ENCODE results near the gene ALOXE3.

Gene ALOXE3

DNA sequence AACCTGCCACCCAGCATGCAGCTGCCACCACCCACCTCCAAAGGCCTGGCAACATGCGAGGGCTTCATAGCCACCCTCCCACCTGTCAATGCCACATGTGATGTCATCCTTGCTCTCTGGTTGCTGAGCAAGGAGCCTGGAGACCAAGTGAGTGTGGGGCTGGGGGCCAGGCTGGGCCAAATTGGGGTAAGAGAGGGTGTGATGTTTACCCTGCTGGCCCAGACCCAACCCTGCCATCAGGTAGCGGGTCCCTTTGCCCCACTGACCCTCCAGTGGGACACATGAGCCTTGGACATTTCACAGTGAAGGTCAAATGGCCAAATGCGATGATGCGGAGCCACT lies 70.6 kb downstream of the ALOXE3 start:
- H3K9me2 ChIP-seq (ENCODE audit: low read depth, low read length) = no peaks in the 10 kb centered on the region
- no peaks in the 10 kb centered on the region for H3K4me1 ChIP-seq (ENCODE audit: insufficient read depth, low read length, severe bottlenecking)
- no peak overlapping the region for H3K27ac ChIP-seq (ENCODE audit: low read depth, low read length, poor library complexity, severe bottlenecking)
- H3K4me2 ChIP-seq (ENCODE audit: low read length) = no peak overlapping the region
- H3K27me3 ChIP-seq (ENCODE audit: insufficient read depth, low read length) = peaks cover 13% of the 10 kb centered on the region; the same call in 1 of the 2 replicates
- H3K9me3 ChIP-seq (ENCODE audit: low read length) = no peaks in the 10 kb centered on the region
- H4K20me1 ChIP-seq (ENCODE audit: insufficient read depth, low read length) = no peaks in the 10 kb centered on the region
- no peaks in the 10 kb centered on the region for H3K79me2 ChIP-seq (ENCODE audit: insufficient read depth, low read length)
- no peak overlapping the region for H3K9ac ChIP-seq (ENCODE audit: low read length)
- no peaks in the 10 kb centered on the region for H3F3A ChIP-seq (ENCODE audit: insufficient read depth, low read length)
- H3K36me3 ChIP-seq (ENCODE audit: insufficient read depth, low read length) = no peaks in the 10 kb centered on the region
- no peak overlapping the region for H2AFZ ChIP-seq (ENCODE audit: low read length)
- no peak overlapping the region for H3K4me3 ChIP-seq (ENCODE audit: low read depth, low read length, poor library complexity, severe bottlenecking)
- TF ChIP-seq EZH2 (IDR thresholded peaks at IDR 0.05; ENCODE audit: borderline replicate concordance, low read length) = no peak
- TF ChIP-seq, protein P1, sequence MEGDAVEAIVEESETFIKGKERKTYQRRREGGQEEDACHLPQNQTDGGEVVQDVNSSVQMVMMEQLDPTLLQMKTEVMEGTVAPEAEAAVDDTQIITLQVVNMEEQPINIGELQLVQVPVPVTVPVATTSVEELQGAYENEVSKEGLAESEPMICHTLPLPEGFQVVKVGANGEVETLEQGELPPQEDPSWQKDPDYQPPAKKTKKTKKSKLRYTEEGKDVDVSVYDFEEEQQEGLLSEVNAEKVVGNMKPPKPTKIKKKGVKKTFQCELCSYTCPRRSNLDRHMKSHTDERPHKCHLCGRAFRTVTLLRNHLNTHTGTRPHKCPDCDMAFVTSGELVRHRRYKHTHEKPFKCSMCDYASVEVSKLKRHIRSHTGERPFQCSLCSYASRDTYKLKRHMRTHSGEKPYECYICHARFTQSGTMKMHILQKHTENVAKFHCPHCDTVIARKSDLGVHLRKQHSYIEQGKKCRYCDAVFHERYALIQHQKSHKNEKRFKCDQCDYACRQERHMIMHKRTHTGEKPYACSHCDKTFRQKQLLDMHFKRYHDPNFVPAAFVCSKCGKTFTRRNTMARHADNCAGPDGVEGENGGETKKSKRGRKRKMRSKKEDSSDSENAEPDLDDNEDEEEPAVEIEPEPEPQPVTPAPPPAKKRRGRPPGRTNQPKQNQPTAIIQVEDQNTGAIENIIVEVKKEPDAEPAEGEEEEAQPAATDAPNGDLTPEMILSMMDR (IDR thresholded peaks at IDR 0.05; ENCODE audit: low read length) = no peak

DNA sequence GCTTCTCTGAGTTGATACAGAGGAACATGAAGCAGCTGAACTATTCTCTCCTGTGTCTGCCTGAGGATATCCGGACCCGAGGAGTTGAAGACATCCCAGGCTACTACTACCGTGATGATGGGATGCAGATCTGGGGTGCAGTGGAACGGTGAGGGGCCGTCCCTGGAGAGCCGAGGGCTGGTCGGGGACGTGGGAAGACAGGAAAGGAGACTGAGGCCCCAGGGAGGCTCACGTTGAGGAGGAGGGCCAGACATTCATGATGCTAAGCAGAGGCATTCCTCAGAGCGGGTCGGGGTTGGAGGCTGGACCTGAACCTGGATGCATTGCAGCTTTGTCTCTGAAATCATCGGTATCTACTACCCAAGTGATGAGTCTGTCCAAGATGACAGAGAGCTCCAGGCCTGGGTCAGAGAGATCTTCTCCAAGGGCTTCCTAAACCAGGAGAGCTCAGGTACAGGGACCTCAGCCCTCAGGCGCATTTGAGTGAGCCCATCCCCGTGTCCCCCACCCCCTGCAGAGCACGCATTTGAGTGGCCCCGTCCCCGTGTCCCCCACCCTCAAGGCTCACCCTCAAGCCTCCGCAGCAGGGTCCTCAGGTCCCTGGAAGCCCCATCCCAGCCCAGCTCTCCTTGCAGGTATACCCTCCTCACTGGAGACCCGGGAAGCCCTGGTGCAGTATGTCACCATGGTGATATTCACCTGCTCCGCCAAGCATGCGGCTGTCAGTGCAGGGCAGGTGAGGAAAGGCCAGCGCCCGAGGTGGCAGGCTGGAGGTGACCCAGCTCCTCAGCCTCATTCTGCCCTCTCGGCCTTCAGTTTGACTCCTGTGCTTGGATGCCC lies 71.2 kb downstream of the ALOXE3 start:
- H3K9me3 ChIP-seq (ENCODE audit: low read length) = no peaks in the 10 kb centered on the region
- no peak overlapping the region for H3K4me2 ChIP-seq (ENCODE audit: low read length)
- H2AFZ ChIP-seq (ENCODE audit: low read length) = no peak overlapping the region
- H3F3A ChIP-seq (ENCODE audit: insufficient read depth, low read length) = no peaks in the 10 kb centered on the region
- no peaks in the 10 kb centered on the region for H3K36me3 ChIP-seq (ENCODE audit: insufficient read depth, low read length)
- no peaks in the 10 kb centered on the region for H3K9me2 ChIP-seq (ENCODE audit: low read depth, low read length)
- no peak overlapping the region for H3K9ac ChIP-seq (ENCODE audit: low read length)
- H3K27me3 ChIP-seq (ENCODE audit: insufficient read depth, low read length) = peaks cover 13% of the 10 kb centered on the region; the same call in 1 of the 2 replicates
- H4K20me1 ChIP-seq (ENCODE audit: insufficient read depth, low read length) = no peaks in the 10 kb centered on the region
- H3K79me2 ChIP-seq (ENCODE audit: insufficient read depth, low read length) = no peaks in the 10 kb centered on the region
- TF ChIP-seq EZH2 (IDR thresholded peaks at IDR 0.05; ENCODE audit: borderline replicate concordance, low read length) = no peak
- TF ChIP-seq, protein P1 (IDR thresholded peaks at IDR 0.05; ENCODE audit: low read length) = no peak
- H3K27ac ChIP-seq (ENCODE audit: low read depth, low read length, poor library complexity, severe bottlenecking) = no peak overlapping the region
- H3K4me3 ChIP-seq (ENCODE audit: low read depth, low read length, poor library complexity, severe bottlenecking) = no peak overlapping the region
- H3K4me1 ChIP-seq (ENCODE audit: insufficient read depth, low read length, severe bottlenecking) = no peaks in the 10 kb centered on the region

DNA sequence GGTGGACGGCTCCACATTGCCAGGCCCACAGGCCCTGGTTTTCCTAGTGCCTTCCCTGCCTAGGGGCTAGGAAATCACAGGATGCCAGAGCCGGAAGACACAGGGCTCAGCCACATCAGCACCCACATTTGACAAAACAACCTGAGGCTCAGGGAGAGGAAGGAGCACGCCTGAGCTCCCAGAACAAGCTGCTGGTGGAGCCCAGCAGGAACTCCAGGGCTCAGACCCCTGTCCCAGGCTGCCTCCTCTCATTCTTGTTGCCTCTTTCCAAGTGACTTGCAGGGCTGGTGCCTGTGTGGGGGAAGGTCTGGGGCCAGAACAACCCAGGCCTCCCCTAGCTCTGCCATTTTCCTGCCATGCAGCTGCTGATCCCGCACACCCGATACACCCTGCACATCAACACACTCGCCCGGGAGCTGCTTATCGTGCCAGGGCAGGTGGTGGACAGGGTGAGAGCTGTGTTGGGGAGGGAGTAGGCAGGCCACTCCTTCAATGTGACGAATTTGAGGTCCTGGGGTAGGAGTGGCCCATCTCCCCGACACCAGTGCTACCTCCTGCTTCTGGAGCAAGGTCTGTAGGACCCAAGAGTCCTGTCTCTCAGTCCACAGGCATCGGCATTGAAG lies 71.9 kb downstream of the ALOXE3 start:
- Histone ChIP-seq H3K9me3 (ENCODE audit: low read length) (no peaks in the 10 kb centered on the region), H3K27ac (ENCODE audit: low read depth, low read length, poor library complexity, severe bottlenecking) (no peak overlapping the region), H3F3A (ENCODE audit: insufficient read depth, low read length) (no peaks in the 10 kb centered on the region), H2AFZ (ENCODE audit: low read length) (no peak overlapping the region), H4K20me1 (ENCODE audit: insufficient read depth, low read length) (no peaks in the 10 kb centered on the region), H3K4me2 (ENCODE audit: low read length) (no peak overlapping the region), H3K36me3 (ENCODE audit: insufficient read depth, low read length) (no peaks in the 10 kb centered on the region), H3K4me3 (ENCODE audit: low read depth, low read length, poor library complexity, severe bottlenecking) (no peak overlapping the region), H3K9ac (ENCODE audit: low read length) (no peak overlapping the region), H3K27me3 (ENCODE audit: insufficient read depth, low read length) (peaks cover 13% of the 10 kb centered on the region; the same call in 1 of the 2 replicates), H3K4me1 (ENCODE audit: insufficient read depth, low read length, severe bottlenecking) (no peaks in the 10 kb centered on the region), H3K79me2 (ENCODE audit: insufficient read depth, low read length) (no peaks in the 10 kb centered on the region), H3K9me2 (ENCODE audit: low read depth, low read length) (no peaks in the 10 kb centered on the region)
- TF ChIP-seq EZH2 (IDR thresholded peaks at IDR 0.05; ENCODE audit: borderline replicate concordance, low read length) = no peak
- TF ChIP-seq, protein P1 (IDR thresholded peaks at IDR 0.05; ENCODE audit: low read length) = no peak
